GM23338 (cell line): Measurements from ENCODE around the gene CAPN14. TPM values are rescaled to one million over a fixed set of nuclear protein-coding genes. Genes with fewer than 3 reads are reported as not detected.

ENCODE experiments used
- ATAC-seq: fragments of 200-7000 bp; cut with Tn5 transposase; 3 replicates; pipeline ENCODE4 v1.9.1; 2020
- DNase-seq: peaks from one replicate; pipeline ENCODE4 v3.0.0-alpha.2; 2015; ENCODE audit warnings: low spot score
- H2AFZ ChIP-seq: fragments of 200-600 bp; sonication (generic); 2 replicates; pipeline ENCODE4 v1.8.0; 2016; ENCODE audit warnings: antibody characterized with exemption, mild to moderate bottlenecking, moderate library complexity
- H3F3A ChIP-seq: fragments of 200-600 bp; sonication (generic); replicated peaks from 2 replicates; pipeline ENCODE4 v1.8.0; 2017; ENCODE audit warnings: antibody characterized with exemption, mixed run types, low read depth
- H3K27ac ChIP-seq: fragments of 200-600 bp; sonication (generic); 2 replicates; pipeline ENCODE4 v1.6.1; 2016; ENCODE audit warnings: low read depth
- H3K27me3 ChIP-seq: fragments of 200-600 bp; sonication (generic); 2 replicates; pipeline ENCODE4 v1.8.0; 2016; ENCODE audit warnings: mild to moderate bottlenecking, mixed run types, moderate library complexity; ENCODE audit not compliant: insufficient read depth
- H3K36me3 ChIP-seq: fragments of 200-600 bp; sonication (generic); 2 replicates; pipeline ENCODE4 v1.8.0; 2016; ENCODE audit warnings: mild to moderate bottlenecking; ENCODE audit not compliant: insufficient read depth
- H3K4me1 ChIP-seq: fragments of 200-600 bp; sonication (generic); 2 replicates; pipeline ENCODE4 v1.8.0; 2016; ENCODE audit warnings: mild to moderate bottlenecking, moderate library complexity; ENCODE audit not compliant: insufficient read depth
- H3K4me2 ChIP-seq: fragments of 200-600 bp; sonication (generic); 2 replicates; pipeline ENCODE4 v1.7.1; 2017; ENCODE audit warnings: mixed run types
- H3K4me3 ChIP-seq: fragments of 200-600 bp; sonication (generic); 2 replicates; pipeline ENCODE4 v1.6.1; 2016; ENCODE audit warnings: mixed run types
- H3K79me2 ChIP-seq: fragments of 200-600 bp; sonication (generic); replicated peaks from 2 replicates; pipeline ENCODE4 v1.8.0; 2017; ENCODE audit warnings: mild to moderate bottlenecking; ENCODE audit not compliant: insufficient read depth
- H3K9me2 ChIP-seq: fragments of 200-600 bp; sonication (generic); 2 replicates; pipeline ENCODE4 v1.8.0; 2017; ENCODE audit not compliant: insufficient read depth
- H4K20me1 ChIP-seq: fragments of 200-600 bp; sonication (generic); replicated peaks from 2 replicates; pipeline ENCODE4 v1.8.0; 2017; ENCODE audit warnings: mild to moderate bottlenecking; ENCODE audit not compliant: insufficient read depth
- H3K27ac Mint-ChIP-seq: 2 replicates; pipeline ENCODE4 v1.8.0; 2020; ENCODE audit warnings: inconsistent platforms, mild to moderate bottlenecking, moderate library complexity, mixed read lengths
- H3K27me3 Mint-ChIP-seq: 3 replicates; pipeline ENCODE4 v1.8.0; 2022; ENCODE audit warnings: low read depth, mild to moderate bottlenecking, moderate library complexity, mixed read lengths, inconsistent platforms; ENCODE audit not compliant: insufficient read depth, poor library complexity
- H3K36me3 Mint-ChIP-seq: 3 replicates; pipeline ENCODE4 v1.8.0; 2021; ENCODE audit warnings: low read depth, mild to moderate bottlenecking, inconsistent platforms, moderate library complexity, mixed read lengths
- H3K4me1 Mint-ChIP-seq: 3 replicates; pipeline ENCODE4 v1.8.0; 2020; ENCODE audit warnings: mild to moderate bottlenecking, inconsistent platforms, mixed read lengths
- H3K4me3 Mint-ChIP-seq: 3 replicates; pipeline ENCODE4 v1.8.0; 2021; ENCODE audit warnings: moderate library complexity, mild to moderate bottlenecking, inconsistent platforms, mixed read lengths
- H3K9me3 Mint-ChIP-seq: 3 replicates; pipeline ENCODE4 v1.8.0; 2020; ENCODE audit warnings: moderate library complexity, mild to moderate bottlenecking, inconsistent platforms, mixed read lengths
- EZH2 ChIP-seq: fragments of 200-600 bp; sonication (generic); IDR thresholded peaks from one replicate; pipeline ENCODE4 v1.8.0; 2017; ENCODE audit warnings: antibody characterized with exemption, mild to moderate bottlenecking, low read depth; ENCODE audit not compliant: unreplicated experiment
- EZH2phosphoT487 ChIP-seq: fragments of 200-600 bp; sonication (generic); IDR thresholded peaks from one replicate; pipeline ENCODE4 v1.8.1; 2018; ENCODE audit warnings: antibody characterized with exemption; ENCODE audit not compliant: unreplicated experiment
- JUNB ChIP-seq: IDR thresholded peaks from one replicate; pipeline ENCODE4 v1.6.1; 2016; ENCODE audit warnings: antibody characterized with exemption; ENCODE audit not compliant: unreplicated experiment
- NANOG ChIP-seq: IDR thresholded peaks from 2 replicates; pipeline ENCODE4 v1.6.1; 2016; ENCODE audit warnings: antibody characterized with exemption, borderline replicate concordance
- POLR2AphosphoS5 ChIP-seq: IDR thresholded peaks from 2 replicates; pipeline ENCODE4 v1.6.1; 2016; ENCODE audit warnings: antibody characterized with exemption, low read depth
- STAT1 ChIP-seq: IDR thresholded peaks from one replicate; pipeline ENCODE4 v1.6.1; 2016; ENCODE audit warnings: antibody characterized with exemption; ENCODE audit not compliant: unreplicated experiment
- ZNF114 ChIP-seq: fragments of 250-450 bp; sonication (Bioruptor Pico); IDR thresholded peaks from 2 replicates; pipeline ENCODE4 v1.5.0; 2020; ENCODE audit warnings: mild to moderate bottlenecking, moderate library complexity
- ZNF331 ChIP-seq: fragments of 250-450 bp; sonication (Bioruptor Pico); IDR thresholded peaks from 2 replicates; pipeline ENCODE4 v1.5.0; 2020; ENCODE audit warnings: low read depth, mild to moderate bottlenecking, moderate library complexity
- ZNF462 ChIP-seq: fragments of 250-450 bp; sonication (Bioruptor Pico); IDR thresholded peaks from 2 replicates; pipeline ENCODE4 v1.5.0; 2020; ENCODE audit warnings: mild to moderate bottlenecking, moderate library complexity
- polyA plus RNA-seq: library from polyadenylated mRNA; unstranded; fragments of >200 nt; fragmentation: Nextera tagmentation; extraction: Ambion mirVana; gene quantifications from 2 replicates; pipeline ENCODE4 v1.2.1, GENCODE V29; 2016
- total RNA-seq: library from RNA; depleted of rRNA; stranded (reverse); fragments of >200 nt; shearing (Covaris generic); gene quantifications from 2 replicates; pipeline ENCODE4 v1.2.3, GENCODE V29; 2014
- TF ChIP-seq, protein P1 (sequence below): IDR thresholded peaks from one replicate; pipeline ENCODE4 v1.6.1; 2018; ENCODE audit warnings: antibody characterized with exemption; ENCODE audit not compliant: unreplicated experiment
- TF ChIP-seq, protein P2 (sequence below): IDR thresholded peaks from 2 replicates; pipeline ENCODE4 v1.6.1; 2016; ENCODE audit warnings: antibody characterized with exemption
- TF ChIP-seq, protein P3 (sequence below), 2 experiments: fragments of 200-600 bp in 1 of 2; sonication (generic) in 1 of 2; conservative IDR thresholded peaks; 2 replicates each; pipeline versions ENCODE4 v1.5.1 to v1.6.1; 2016 to 2017; ENCODE audit warnings: antibody characterized with exemption in 2 of 2, low read depth in 2 of 2, mild to moderate bottlenecking in 2 of 2, moderate library complexity in 1 of 2

CAPN14 gene
- total and polyA plus RNA-seq, 2 experiments from 2014 or later = 0.15 TPM; not detected in 1

DNA sequence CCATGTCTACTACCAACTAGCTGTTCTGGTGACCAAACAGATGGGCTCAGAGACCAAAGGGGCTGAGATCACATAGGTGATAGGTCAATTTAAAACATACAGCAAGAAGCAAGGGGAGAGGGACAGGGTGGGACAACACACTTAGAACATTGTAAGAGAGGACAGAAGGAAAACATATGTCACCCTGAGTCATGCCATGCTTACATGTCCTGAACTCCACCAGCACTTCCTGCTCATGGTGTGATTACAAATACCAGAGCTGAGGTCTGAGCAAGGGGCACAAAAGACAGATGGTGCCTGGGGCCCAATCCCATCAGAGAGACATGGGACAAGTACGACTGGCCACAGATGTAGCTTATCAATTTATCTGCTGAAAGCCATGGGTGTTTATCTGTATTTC is 50.4 kb downstream of the CAPN14 start:
- Mint-ChIP-seq H3K4me1 (no peaks in the 10 kb centered on the region), H3K27me3 (peaks cover 1% of the 10 kb centered on the region), H3K4me3 (no peak overlapping the region), H3K27ac (no peak overlapping the region), H3K9me3 (no peaks in the 10 kb centered on the region), H3K36me3 (no peaks in the 10 kb centered on the region)
- H3K79me2 ChIP-seq = no peaks in the 10 kb centered on the region
- peaks cover 6% of the 10 kb centered on the region; the same call in 1 of the 2 replicates for H3K9me2 ChIP-seq
- no peak for DNase-seq
- TF ChIP-seq JUNB (no peak), EZH2phosphoT487 (no peak), EZH2 (no peak), POLR2AphosphoS5 (no peak), ZNF331 (CRISPR knock-in tag) (no peak), ZNF114 (no peak), STAT1 (no peak), NANOG (no peak), ZNF462 (CRISPR knock-in tag) (no peak)
- TF ChIP-seq, protein P1, sequence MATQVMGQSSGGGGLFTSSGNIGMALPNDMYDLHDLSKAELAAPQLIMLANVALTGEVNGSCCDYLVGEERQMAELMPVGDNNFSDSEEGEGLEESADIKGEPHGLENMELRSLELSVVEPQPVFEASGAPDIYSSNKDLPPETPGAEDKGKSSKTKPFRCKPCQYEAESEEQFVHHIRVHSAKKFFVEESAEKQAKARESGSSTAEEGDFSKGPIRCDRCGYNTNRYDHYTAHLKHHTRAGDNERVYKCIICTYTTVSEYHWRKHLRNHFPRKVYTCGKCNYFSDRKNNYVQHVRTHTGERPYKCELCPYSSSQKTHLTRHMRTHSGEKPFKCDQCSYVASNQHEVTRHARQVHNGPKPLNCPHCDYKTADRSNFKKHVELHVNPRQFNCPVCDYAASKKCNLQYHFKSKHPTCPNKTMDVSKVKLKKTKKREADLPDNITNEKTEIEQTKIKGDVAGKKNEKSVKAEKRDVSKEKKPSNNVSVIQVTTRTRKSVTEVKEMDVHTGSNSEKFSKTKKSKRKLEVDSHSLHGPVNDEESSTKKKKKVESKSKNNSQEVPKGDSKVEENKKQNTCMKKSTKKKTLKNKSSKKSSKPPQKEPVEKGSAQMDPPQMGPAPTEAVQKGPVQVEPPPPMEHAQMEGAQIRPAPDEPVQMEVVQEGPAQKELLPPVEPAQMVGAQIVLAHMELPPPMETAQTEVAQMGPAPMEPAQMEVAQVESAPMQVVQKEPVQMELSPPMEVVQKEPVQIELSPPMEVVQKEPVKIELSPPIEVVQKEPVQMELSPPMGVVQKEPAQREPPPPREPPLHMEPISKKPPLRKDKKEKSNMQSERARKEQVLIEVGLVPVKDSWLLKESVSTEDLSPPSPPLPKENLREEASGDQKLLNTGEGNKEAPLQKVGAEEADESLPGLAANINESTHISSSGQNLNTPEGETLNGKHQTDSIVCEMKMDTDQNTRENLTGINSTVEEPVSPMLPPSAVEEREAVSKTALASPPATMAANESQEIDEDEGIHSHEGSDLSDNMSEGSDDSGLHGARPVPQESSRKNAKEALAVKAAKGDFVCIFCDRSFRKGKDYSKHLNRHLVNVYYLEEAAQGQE = no peak
- TF ChIP-seq, protein P2, sequence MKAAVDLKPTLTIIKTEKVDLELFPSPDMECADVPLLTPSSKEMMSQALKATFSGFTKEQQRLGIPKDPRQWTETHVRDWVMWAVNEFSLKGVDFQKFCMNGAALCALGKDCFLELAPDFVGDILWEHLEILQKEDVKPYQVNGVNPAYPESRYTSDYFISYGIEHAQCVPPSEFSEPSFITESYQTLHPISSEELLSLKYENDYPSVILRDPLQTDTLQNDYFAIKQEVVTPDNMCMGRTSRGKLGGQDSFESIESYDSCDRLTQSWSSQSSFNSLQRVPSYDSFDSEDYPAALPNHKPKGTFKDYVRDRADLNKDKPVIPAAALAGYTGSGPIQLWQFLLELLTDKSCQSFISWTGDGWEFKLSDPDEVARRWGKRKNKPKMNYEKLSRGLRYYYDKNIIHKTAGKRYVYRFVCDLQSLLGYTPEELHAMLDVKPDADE = no peak
- TF ChIP-seq, protein P3, sequence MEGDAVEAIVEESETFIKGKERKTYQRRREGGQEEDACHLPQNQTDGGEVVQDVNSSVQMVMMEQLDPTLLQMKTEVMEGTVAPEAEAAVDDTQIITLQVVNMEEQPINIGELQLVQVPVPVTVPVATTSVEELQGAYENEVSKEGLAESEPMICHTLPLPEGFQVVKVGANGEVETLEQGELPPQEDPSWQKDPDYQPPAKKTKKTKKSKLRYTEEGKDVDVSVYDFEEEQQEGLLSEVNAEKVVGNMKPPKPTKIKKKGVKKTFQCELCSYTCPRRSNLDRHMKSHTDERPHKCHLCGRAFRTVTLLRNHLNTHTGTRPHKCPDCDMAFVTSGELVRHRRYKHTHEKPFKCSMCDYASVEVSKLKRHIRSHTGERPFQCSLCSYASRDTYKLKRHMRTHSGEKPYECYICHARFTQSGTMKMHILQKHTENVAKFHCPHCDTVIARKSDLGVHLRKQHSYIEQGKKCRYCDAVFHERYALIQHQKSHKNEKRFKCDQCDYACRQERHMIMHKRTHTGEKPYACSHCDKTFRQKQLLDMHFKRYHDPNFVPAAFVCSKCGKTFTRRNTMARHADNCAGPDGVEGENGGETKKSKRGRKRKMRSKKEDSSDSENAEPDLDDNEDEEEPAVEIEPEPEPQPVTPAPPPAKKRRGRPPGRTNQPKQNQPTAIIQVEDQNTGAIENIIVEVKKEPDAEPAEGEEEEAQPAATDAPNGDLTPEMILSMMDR (conservative IDR thresholded peaks at IDR 0.05; ENCODE audit: low read depth in 2 of 2) = no peak
- H3K27me3 ChIP-seq = no peaks in the 10 kb centered on the region
- no peaks in the 10 kb centered on the region for H3K4me1 ChIP-seq
- H4K20me1 ChIP-seq = no peaks in the 10 kb centered on the region
- no peaks in the 10 kb centered on the region for H3F3A ChIP-seq
- H3K36me3 ChIP-seq = no peaks in the 10 kb centered on the region
- H2AFZ ChIP-seq = no peak overlapping the region
- no peak for ATAC-seq
- no peak overlapping the region for H3K4me2 ChIP-seq
- no peak overlapping the region for H3K27ac ChIP-seq
- no peak overlapping the region for H3K4me3 ChIP-seq
